ENCODE results near the gene RAB11FIP4.

DNA sequence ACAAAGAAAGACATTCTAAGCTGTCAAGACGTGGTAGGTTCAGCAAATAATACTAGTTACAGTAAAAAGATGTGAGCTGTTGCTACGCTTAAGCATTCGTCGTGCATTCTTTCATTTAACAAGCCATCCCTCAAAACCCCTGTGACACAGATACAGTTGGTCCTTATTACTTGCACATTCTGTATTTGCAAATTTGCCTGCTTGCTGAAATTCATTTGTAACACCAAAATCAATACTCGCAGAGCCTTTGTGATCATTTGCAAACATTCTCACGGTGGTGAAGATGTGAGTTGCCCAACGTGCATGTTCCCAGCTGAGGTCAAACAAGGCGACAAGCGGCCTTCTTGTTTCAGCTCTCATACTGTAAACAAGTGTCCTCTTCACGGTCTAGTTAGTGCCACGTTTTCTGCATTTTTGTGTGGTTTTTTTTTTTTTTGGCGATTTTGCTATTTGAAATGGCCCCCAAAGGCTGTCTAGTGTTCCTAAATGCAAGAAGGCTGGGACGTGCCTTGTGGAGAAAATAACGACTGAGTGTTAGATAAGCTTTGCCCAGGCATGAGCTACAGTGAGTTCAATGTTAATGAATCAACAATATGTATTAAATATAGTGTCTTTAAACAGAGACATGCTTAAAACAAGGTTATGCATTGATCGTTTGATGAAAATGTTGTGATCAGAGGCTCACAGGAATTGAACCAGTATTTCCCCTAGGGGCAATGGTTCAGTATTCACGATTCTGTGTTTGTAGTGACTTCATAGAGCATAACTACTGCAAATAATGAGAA, 84.1 kb downstream of the RAB11FIP4 start:
- TF ChIP-seq, protein P1, sequence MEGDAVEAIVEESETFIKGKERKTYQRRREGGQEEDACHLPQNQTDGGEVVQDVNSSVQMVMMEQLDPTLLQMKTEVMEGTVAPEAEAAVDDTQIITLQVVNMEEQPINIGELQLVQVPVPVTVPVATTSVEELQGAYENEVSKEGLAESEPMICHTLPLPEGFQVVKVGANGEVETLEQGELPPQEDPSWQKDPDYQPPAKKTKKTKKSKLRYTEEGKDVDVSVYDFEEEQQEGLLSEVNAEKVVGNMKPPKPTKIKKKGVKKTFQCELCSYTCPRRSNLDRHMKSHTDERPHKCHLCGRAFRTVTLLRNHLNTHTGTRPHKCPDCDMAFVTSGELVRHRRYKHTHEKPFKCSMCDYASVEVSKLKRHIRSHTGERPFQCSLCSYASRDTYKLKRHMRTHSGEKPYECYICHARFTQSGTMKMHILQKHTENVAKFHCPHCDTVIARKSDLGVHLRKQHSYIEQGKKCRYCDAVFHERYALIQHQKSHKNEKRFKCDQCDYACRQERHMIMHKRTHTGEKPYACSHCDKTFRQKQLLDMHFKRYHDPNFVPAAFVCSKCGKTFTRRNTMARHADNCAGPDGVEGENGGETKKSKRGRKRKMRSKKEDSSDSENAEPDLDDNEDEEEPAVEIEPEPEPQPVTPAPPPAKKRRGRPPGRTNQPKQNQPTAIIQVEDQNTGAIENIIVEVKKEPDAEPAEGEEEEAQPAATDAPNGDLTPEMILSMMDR (IDR thresholded peaks at IDR 0.05) = no peak
- no peak for TF ChIP-seq POLR2A (IDR thresholded peaks at IDR 0.05)
